ENCODE measurements around the gene RBP3. TPM values are rescaled to one million over a fixed set of nuclear protein-coding genes. Genes with fewer than 3 reads are reported as not detected.

The RBP3 gene
- total and polyA plus RNA-seq, 12 donors: 0.11 TPM; not detected in 11

DNA sequence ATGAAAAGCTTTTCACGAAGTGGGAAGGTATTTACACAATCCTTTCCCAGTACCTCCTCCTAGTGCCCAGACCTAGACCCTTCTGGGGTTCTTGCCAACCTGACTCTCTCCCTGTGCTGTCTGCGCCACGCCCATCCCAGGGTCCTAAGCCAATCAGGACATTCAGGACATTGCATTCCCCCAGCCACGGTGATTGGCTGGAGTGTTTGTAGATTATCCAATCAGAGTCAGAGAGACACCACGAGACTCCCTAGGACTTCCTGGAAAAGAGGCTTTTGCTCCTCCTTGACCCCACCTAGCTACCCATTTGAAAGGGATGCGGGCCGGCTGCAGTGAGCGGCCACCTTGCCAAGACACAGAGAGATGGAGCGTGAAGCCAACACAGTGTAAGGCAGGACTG is 29.5 kb upstream of the RBP3 start:
- H3K36me3 ChIP-seq (replicated peaks in 1 of 2): no peaks in the 10 kb centered on the region
- no peak overlapping the region for H3K4me3 ChIP-seq
- H3K4me1 ChIP-seq (replicated peaks in 1 of 2): peaks cover 0 to 21% of the 10 kb centered on the region in 2 donors
- WGBS, 4 donors: 58 to 92% (median 89%) methylated on average over 9 of the region's 9 CpGs
- intact Hi-C loops (cut with DNase I): no loop called here
- H3K27ac ChIP-seq: no peak overlapping the region
- no peaks in the 10 kb centered on the region for H3K9me3 ChIP-seq (replicated peaks in 1 of 3)
- no peaks in the 10 kb centered on the region for H3K27me3 ChIP-seq
- DNase-seq: no peak
- no peak for TF ChIP-seq POLR2A (IDR thresholded peaks at IDR 0.05)
- TF ChIP-seq, protein P1, sequence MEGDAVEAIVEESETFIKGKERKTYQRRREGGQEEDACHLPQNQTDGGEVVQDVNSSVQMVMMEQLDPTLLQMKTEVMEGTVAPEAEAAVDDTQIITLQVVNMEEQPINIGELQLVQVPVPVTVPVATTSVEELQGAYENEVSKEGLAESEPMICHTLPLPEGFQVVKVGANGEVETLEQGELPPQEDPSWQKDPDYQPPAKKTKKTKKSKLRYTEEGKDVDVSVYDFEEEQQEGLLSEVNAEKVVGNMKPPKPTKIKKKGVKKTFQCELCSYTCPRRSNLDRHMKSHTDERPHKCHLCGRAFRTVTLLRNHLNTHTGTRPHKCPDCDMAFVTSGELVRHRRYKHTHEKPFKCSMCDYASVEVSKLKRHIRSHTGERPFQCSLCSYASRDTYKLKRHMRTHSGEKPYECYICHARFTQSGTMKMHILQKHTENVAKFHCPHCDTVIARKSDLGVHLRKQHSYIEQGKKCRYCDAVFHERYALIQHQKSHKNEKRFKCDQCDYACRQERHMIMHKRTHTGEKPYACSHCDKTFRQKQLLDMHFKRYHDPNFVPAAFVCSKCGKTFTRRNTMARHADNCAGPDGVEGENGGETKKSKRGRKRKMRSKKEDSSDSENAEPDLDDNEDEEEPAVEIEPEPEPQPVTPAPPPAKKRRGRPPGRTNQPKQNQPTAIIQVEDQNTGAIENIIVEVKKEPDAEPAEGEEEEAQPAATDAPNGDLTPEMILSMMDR (IDR thresholded peaks at IDR 0.05): no peak

DNA sequence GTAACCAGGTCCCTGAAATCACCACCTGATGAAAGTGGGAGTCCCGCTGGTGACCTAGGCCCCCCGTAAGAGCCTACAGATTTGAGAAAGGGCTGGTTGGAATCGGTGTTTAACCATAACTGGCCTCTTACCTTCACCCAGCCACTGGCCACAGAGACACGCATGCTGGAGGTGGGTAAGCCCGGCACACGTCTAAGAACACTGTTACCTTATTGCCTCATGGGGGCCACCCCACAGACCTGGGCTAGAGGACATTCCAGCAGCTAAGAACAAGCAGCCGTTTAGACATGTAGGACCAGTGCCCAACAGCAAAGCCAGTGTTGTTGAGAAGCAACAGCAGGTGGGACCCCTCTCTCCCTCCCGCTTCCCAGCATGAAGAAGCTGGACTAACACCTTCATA is 28.4 kb upstream of the RBP3 start:
- Histone ChIP-seq H3K4me1 (replicated peaks in 1 of 2) (peaks cover 0 to 24% of the 10 kb centered on the region in 2 donors), H3K4me3 (no peak overlapping the region), H3K36me3 (replicated peaks in 1 of 2) (no peaks in the 10 kb centered on the region), H3K9me3 (replicated peaks in 1 of 3) (no peaks in the 10 kb centered on the region), H3K27ac (no peak overlapping the region), H3K27me3 (no peaks in the 10 kb centered on the region)
- TF ChIP-seq POLR2A (IDR thresholded peaks at IDR 0.05): no peak
- TF ChIP-seq, protein P1 (IDR thresholded peaks at IDR 0.05): no peak
- peak in 1 of 7 donors; percentile 30 for DNase-seq
- WGBS, 4 donors: 90 to 95% (median 92%) methylated on average over 7 to 8 of the region's 8 CpGs
- intact Hi-C loops (cut with DNase I): no loop called here

DNA sequence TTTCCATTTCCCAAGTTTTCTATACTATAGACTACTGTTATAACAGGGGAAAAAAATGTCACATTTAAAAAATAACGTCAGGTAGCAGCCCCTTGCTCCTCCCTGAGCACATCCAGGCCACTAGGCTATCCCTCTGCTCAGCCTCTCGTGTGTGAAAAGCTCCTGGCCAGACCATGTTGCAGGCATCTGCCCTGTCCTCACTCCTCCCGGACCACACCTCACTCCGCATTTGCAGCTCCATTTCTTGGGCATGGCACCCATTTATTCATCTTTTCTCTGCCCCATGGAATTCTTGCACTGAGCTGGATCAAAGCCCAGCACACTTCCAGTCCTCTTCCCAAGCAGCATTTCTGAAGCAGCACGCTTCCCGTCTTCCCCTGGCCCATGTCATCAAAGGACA is 27.4 kb upstream of the RBP3 start:
- no peaks in the 10 kb centered on the region for H3K9me3 ChIP-seq (replicated peaks in 1 of 3)
- no peak overlapping the region for H3K4me3 ChIP-seq
- H3K4me1 ChIP-seq (replicated peaks in 1 of 2): peaks cover 0 to 14% of the 10 kb centered on the region in 2 donors
- TF ChIP-seq, protein P1 (IDR thresholded peaks at IDR 0.05): no peak
- no peak for TF ChIP-seq POLR2A (IDR thresholded peaks at IDR 0.05)
- 78 to 93% (median 85%) methylated on average over 6 of the region's 6 CpGs for WGBS, 4 donors
- no peaks in the 10 kb centered on the region for H3K36me3 ChIP-seq (replicated peaks in 1 of 2)
- intact Hi-C loops (cut with DNase I): no loop called here
- no peaks in the 10 kb centered on the region for H3K27me3 ChIP-seq
- no peak for DNase-seq
- H3K27ac ChIP-seq: no peak overlapping the region

DNA sequence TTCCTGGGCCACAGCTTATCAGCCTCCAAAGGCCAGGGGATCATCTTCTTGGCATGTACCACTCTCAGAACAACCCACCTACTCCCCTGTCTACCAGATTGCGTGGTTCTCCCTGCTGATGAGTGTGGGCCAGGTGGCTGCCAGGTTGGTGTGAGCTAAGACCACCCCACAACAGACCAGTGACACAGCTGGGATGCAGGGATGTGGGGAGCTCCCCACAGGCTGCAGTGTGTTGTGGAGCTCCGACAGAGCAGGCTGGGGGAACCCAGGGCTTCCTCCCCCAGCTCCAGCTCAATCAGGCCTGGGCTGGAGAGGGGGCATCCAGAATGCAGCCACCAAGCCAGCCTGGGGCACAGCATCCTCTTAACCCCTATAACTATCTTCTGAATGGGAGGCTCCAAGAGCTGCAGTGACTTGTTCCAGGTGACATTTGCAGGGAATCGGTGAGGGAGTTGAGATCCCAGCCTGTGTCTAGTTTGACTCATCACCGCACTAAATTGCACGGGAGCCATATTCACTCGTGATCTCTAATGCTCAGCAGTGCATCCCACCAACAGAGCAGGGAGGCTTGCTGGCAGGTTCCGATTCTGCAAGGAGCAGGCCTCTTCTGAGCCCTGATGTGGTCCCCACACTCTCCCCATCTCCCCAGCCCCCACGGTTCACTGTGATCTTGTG is 26.5 kb upstream of the RBP3 start:
- TF ChIP-seq POLR2A (IDR thresholded peaks at IDR 0.05): no peak
- TF ChIP-seq, protein P1 (IDR thresholded peaks at IDR 0.05): no peak
- no peaks in the 10 kb centered on the region for H3K9me3 ChIP-seq (replicated peaks in 1 of 3)
- H3K27me3 ChIP-seq: no peaks in the 10 kb centered on the region
- no peak overlapping the region for H3K27ac ChIP-seq
- no peak for DNase-seq
- intact Hi-C loops (cut with DNase I): no loop called here
- WGBS, 4 donors: 80 to 91% (median 89%) methylated on average over 7 to 8 of the region's 8 CpGs
- no peaks in the 10 kb centered on the region for H3K36me3 ChIP-seq (replicated peaks in 1 of 2)
- H3K4me3 ChIP-seq: no peak overlapping the region
- H3K4me1 ChIP-seq (replicated peaks in 1 of 2): peaks cover 0 to 14% of the 10 kb centered on the region in 2 donors

All from adrenal gland (tissue), 12 donors.